ENCODE measurements around the gene PLAAT5.

Gene PLAAT5

DNA sequence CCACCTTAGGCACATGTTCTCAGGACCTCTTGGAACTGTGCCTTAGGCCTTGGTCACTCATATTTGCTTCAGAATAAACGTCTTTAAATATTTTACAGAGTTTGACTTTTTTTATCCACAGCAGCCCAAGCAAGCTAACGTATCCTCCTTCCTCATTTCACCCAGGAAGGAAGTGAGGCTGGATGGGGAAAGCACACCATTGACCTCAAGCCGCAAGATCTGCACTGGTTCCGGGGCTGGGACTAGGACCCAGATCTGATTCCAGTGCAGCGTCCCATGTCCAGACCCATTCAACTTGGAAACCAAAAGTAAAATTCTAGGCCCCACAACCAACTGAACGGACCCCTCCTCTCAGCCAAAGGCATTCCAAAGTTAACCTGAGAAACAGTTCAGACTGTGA is 12.5 kb upstream of the PLAAT5 start:
- Histone ChIP-seq H3K4me3 (ENCODE audit: low read depth, low read length) (no peak overlapping the region), H3K36me3 (ENCODE audit: control insufficient read depth, insufficient read depth, low read length) (peaks cover 3% of the 10 kb centered on the region; the same call in 1 of the 2 replicates), H3K9ac (ENCODE audit: low read length) (peak overlapping the region; percentile 6), H3K9me3 (ENCODE audit: control insufficient read depth, insufficient read depth, low read depth, low read length) (peaks cover 29% of the 10 kb centered on the region), H3K27ac (ENCODE audit: low read depth, low read length) (peak overlapping the region; percentile 13; the same call in 1 of the 2 replicates), H3K27me3 (ENCODE audit: control insufficient read depth, insufficient read depth, low read length) (no peaks in the 10 kb centered on the region), H3K4me1 (ENCODE audit: control insufficient read depth, insufficient read depth, low read length) (peaks cover 42% of the 10 kb centered on the region)

DNA sequence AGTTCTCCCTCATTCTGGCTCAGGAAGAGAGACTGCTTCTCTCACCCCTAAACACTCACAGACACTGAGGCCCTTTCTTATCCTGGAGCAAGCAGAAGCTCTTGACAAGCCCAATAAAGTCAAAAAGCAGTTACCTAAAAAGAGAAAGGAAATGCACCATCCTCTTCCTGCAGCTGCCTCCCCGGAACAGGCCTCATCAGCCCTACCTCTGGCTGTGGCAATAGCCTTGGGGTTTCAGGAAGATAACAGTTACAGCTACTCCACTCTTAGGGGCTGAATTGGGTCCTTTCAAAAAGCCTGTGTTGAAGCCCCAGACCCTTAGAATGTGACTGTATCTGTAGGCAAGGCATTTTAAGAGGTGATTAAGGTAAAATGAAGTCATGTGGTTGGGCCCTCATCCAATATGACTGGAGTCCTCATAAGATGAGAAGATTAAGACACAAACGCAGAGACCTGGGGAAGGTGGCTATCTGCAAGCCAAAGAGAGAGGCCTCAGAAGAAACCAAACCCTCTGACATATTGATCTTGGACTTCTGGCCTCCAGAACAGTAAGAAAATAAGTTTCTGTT is 11.4 kb upstream of the PLAAT5 start:
- peak overlapping the region; percentile 21 for H3K9ac ChIP-seq (ENCODE audit: low read length)
- H3K27ac ChIP-seq (ENCODE audit: low read depth, low read length), result peak overlapping the region; percentile 19; the same call in 1 of the 2 replicates
- peaks cover 39% of the 10 kb centered on the region for H3K4me1 ChIP-seq (ENCODE audit: control insufficient read depth, insufficient read depth, low read length)

DNA sequence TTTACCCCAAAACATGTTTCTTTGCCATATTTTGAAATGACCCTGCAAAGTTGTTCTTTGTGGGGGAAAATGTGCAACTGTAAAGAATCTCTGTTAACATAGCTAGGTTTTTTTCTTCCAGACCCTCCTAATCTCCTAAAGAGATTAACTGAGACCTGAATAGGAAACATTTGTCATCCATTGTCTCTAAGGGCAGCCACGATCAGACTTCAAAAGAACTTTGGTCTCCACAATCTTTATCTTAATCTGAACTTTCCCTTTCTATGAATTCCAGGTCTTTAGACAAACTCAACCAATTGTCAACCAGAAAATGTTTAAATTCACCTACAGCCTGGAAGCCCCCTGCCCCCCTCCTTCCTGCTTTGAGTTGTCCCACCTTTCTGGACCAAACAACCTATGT is 10.3 kb upstream of the PLAAT5 start:
- Histone ChIP-seq H3K9me3 (ENCODE audit: control insufficient read depth, insufficient read depth, low read depth, low read length) (peaks cover 42% of the 10 kb centered on the region), H3K36me3 (ENCODE audit: control insufficient read depth, insufficient read depth, low read length) (peaks cover 3% of the 10 kb centered on the region; the same call in 1 of the 2 replicates), H3K9ac (ENCODE audit: low read length) (no peak overlapping the region), H3K27me3 (ENCODE audit: control insufficient read depth, insufficient read depth, low read length) (no peaks in the 10 kb centered on the region), H3K4me3 (ENCODE audit: low read depth, low read length) (no peak overlapping the region), H3K27ac (ENCODE audit: low read depth, low read length) (no peak overlapping the region), H3K4me1 (ENCODE audit: control insufficient read depth, insufficient read depth, low read length) (peaks cover 28% of the 10 kb centered on the region)

More for the DNA sequence above, 11.4 kb upstream of the PLAAT5 start:
- H3K36me3 ChIP-seq (ENCODE audit: control insufficient read depth, insufficient read depth, low read length), result peaks cover 3% of the 10 kb centered on the region; the same call in 1 of the 2 replicates
- H3K27me3 ChIP-seq (ENCODE audit: control insufficient read depth, insufficient read depth, low read length), result no peaks in the 10 kb centered on the region
- H3K4me3 ChIP-seq (ENCODE audit: low read depth, low read length), result no peak overlapping the region
- H3K9me3 ChIP-seq (ENCODE audit: control insufficient read depth, insufficient read depth, low read depth, low read length), result peaks cover 37% of the 10 kb centered on the region

DNA sequence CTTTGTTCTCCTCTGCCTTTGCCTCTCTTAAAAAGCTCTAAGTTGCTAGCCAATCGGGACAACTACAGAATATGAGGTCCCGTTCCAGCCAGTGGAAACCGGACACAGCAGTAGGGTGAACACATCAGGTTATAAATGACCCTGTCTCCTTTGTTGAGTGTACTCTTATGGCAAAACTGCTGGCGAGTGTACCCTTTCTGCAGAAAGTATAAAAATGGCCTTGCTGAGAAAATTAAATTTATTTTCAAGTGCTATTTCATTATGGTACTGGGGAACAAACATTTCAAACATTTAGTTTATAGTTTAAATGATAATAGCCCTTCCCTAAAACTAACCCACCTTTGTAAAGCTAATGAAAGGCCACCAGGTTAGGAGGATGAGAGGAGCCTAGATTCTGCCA is 8.9 kb upstream of the PLAAT5 start:
- H3K9me3 ChIP-seq (ENCODE audit: control insufficient read depth, insufficient read depth, low read depth, low read length), result peaks cover 45% of the 10 kb centered on the region
- peaks cover 3% of the 10 kb centered on the region; the same call in 1 of the 2 replicates for H3K36me3 ChIP-seq (ENCODE audit: control insufficient read depth, insufficient read depth, low read length)
- no peak overlapping the region for H3K27ac ChIP-seq (ENCODE audit: low read depth, low read length)
- H3K27me3 ChIP-seq (ENCODE audit: control insufficient read depth, insufficient read depth, low read length), result no peaks in the 10 kb centered on the region
- H3K4me3 ChIP-seq (ENCODE audit: low read depth, low read length), result no peak overlapping the region
- peaks cover 15% of the 10 kb centered on the region for H3K4me1 ChIP-seq (ENCODE audit: control insufficient read depth, insufficient read depth, low read length)
- no peak overlapping the region for H3K9ac ChIP-seq (ENCODE audit: low read length)

DNA sequence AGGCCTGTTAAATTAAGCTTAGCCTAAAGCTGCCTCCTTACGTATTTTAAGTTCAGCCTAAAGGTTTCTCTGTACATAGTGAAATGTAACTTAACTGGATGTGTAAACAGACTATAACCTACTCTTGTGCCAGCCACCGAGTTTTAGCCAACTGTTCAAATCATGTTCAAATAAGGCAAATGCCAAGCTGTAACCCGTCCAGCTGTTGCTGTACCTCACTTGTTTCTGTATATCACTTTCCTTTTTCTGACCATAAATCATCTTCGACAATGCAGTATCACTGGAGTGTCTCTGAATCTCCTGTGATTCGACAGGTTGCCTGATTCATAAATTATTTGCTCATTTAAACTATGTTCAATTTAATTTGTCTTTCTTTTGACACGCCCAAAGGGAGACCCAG is 4.0 kb upstream of the PLAAT5 start:
- Histone ChIP-seq H3K4me3 (ENCODE audit: low read depth, low read length) (no peak overlapping the region), H3K27ac (ENCODE audit: low read depth, low read length) (no peak overlapping the region), H3K36me3 (ENCODE audit: control insufficient read depth, insufficient read depth, low read length) (no peaks in the 10 kb centered on the region), H3K4me1 (ENCODE audit: control insufficient read depth, insufficient read depth, low read length) (peaks cover 7% of the 10 kb centered on the region; the same call in 1 of the 2 replicates), H3K27me3 (ENCODE audit: control insufficient read depth, insufficient read depth, low read length) (no peaks in the 10 kb centered on the region), H3K9ac (ENCODE audit: low read length) (no peak overlapping the region), H3K9me3 (ENCODE audit: control insufficient read depth, insufficient read depth, low read depth, low read length) (peaks cover 41% of the 10 kb centered on the region)

DNA sequence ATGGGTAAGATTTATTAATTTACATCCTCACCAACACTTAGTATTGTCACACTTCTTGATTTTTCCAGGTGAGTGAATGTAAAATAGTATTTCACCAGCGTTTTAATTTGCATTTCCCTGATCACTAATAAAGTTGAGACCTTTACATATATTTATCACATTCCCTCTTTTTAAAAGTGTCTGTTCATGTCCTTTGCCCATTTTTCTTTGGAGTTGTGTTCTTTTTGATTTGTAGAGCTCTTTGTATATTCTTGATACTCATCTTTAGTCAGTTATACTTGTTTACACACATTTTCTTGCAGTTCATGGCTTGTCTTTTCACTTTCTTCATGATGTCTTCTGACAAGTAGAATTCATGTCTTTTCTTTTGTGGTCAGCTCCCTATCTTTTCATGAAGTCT is 2.2 kb upstream of the PLAAT5 start:
- no peaks in the 10 kb centered on the region for H3K27me3 ChIP-seq (ENCODE audit: control insufficient read depth, insufficient read depth, low read length)
- no peak overlapping the region for H3K27ac ChIP-seq (ENCODE audit: low read depth, low read length)
- no peaks in the 10 kb centered on the region for H3K36me3 ChIP-seq (ENCODE audit: control insufficient read depth, insufficient read depth, low read length)
- H3K4me3 ChIP-seq (ENCODE audit: low read depth, low read length), result no peak overlapping the region
- peaks cover 21% of the 10 kb centered on the region; the same call in 1 of the 2 replicates for H3K4me1 ChIP-seq (ENCODE audit: control insufficient read depth, insufficient read depth, low read length)
- H3K9ac ChIP-seq (ENCODE audit: low read length), result no peak overlapping the region
- peaks cover 26% of the 10 kb centered on the region for H3K9me3 ChIP-seq (ENCODE audit: control insufficient read depth, insufficient read depth, low read depth, low read length)

DNA sequence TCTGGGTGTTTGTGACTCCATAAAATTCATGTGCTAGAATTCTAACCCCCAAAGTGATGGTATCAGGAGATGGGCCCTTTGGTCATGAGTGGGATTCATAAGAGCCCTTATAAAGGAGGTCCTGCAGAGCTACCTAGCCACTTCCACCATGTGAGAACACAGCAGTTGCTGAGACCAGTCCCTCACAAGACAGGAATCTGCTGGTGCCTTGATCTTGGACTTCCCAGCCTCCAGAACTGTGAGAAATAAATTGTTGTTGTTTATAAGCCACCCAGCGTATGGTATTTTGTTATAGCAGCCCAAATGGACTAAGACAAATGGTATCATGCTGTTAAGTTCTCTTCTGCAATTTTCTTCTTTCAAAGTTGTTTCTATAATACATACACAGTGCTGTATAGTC is 1.5 kb upstream of the PLAAT5 start:
- Histone ChIP-seq H3K27me3 (ENCODE audit: control insufficient read depth, insufficient read depth, low read length) (no peaks in the 10 kb centered on the region), H3K27ac (ENCODE audit: low read depth, low read length) (no peak overlapping the region), H3K36me3 (ENCODE audit: control insufficient read depth, insufficient read depth, low read length) (no peaks in the 10 kb centered on the region), H3K4me1 (ENCODE audit: control insufficient read depth, insufficient read depth, low read length) (peaks cover 21% of the 10 kb centered on the region; the same call in 1 of the 2 replicates), H3K9ac (ENCODE audit: low read length) (no peak overlapping the region), H3K4me3 (ENCODE audit: low read depth, low read length) (0 out of 2 replicates have a peak overlapping the region, but pooled peaks have one; percentile 71), H3K9me3 (ENCODE audit: control insufficient read depth, insufficient read depth, low read depth, low read length) (peaks cover 23% of the 10 kb centered on the region)

DNA sequence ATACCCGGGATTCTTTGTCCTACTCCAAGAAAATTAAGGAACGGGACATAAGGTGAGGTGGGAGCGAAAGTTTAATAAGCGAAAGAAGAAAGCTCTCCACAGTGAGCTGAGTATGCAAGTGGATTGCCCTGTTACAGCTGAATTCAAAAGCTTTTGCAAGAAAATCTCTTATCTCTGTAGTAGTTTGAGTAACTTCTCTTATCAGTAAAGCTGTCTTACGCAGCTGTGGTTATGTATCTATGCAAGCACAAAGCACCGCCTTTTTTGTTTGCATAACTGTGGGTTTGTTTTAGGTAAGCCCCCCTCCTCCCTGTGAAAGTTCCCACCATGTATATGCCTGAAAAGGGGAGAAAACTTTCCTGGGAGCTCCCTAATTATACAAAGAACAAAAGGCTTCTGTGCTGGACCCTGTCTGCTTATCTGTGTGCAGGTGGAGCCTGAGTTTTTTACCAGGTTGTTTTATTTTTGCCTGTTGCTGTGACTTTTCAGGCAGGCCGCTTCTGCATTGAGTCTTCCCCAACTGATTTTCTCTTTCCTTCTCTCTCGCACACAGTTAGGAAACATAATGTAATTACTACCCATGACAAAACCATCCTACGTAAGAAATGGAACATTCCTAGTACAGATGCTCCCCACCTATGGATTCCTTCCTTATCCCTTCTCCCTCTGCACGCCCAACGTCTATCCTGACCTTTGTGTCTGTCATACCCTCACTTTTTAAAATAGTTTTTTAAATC is 837 bp upstream of the PLAAT5 start:
- Histone ChIP-seq H3K27ac (ENCODE audit: low read depth, low read length) (peak overlapping the region; percentile 78; the same call in 1 of the 2 replicates), H3K36me3 (ENCODE audit: control insufficient read depth, insufficient read depth, low read length) (no peaks in the 10 kb centered on the region), H3K27me3 (ENCODE audit: control insufficient read depth, insufficient read depth, low read length) (no peaks in the 10 kb centered on the region), H3K4me1 (ENCODE audit: control insufficient read depth, insufficient read depth, low read length) (peaks cover 21% of the 10 kb centered on the region; the same call in 1 of the 2 replicates), H3K9me3 (ENCODE audit: control insufficient read depth, insufficient read depth, low read depth, low read length) (peaks cover 17% of the 10 kb centered on the region), H3K4me3 (ENCODE audit: low read depth, low read length) (peak overlapping the region; percentile 71), H3K9ac (ENCODE audit: low read length) (peak overlapping the region; percentile 79)

DNA sequence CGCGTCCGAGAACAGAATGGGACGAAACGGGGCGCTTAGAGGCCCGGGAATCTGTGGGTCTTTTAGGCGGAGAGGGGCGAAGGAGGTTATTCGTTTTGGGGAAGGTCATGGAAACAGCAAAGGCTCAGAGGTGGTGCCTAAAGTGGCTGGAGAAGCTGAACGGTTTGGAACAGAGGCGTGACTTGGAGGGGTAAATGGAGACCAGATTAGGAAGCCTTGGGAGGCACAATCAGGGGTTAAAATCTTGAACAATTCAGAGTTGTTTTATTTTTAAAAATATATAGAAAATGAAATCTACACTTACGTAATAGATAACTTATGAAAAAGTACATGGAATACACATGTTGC is 247 bp upstream of the PLAAT5 start:
- peaks cover 21% of the 10 kb centered on the region; the same call in 1 of the 2 replicates for H3K4me1 ChIP-seq (ENCODE audit: control insufficient read depth, insufficient read depth, low read length)
- peaks cover 20% of the 10 kb centered on the region for H3K9me3 ChIP-seq (ENCODE audit: control insufficient read depth, insufficient read depth, low read depth, low read length)
- H3K27me3 ChIP-seq (ENCODE audit: control insufficient read depth, insufficient read depth, low read length), result no peaks in the 10 kb centered on the region
- peak overlapping the region; percentile 71 for H3K4me3 ChIP-seq (ENCODE audit: low read depth, low read length)
- peaks cover 4% of the 10 kb centered on the region; the same call in 1 of the 2 replicates for H3K36me3 ChIP-seq (ENCODE audit: control insufficient read depth, insufficient read depth, low read length)
- peak overlapping the region; percentile 79 for H3K9ac ChIP-seq (ENCODE audit: low read length)
- H3K27ac ChIP-seq (ENCODE audit: low read depth, low read length), result peak overlapping the region; percentile 78

DNA sequence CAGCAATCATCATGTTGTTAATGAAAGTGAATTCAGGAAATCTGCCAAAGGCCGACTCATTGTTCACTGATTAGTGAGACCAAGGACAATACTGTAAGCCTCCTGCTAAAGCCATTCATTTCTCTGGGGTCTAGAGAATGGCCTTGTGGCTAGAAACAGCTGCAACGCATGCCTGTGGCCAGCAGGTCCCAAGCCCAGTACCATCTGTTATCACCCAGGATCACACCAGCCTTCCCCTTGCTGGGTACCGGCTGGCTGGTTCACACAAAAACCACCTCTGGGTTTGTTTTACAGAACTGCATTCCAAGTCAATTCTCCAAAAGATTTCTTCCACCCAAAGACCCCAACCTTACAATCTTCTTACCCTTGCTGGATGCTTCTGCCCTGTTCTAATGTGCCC is 1.1 kb downstream of the PLAAT5 start:
- peaks cover 21% of the 10 kb centered on the region; the same call in 1 of the 2 replicates for H3K4me1 ChIP-seq (ENCODE audit: control insufficient read depth, insufficient read depth, low read length)
- H3K9me3 ChIP-seq (ENCODE audit: control insufficient read depth, insufficient read depth, low read depth, low read length), result peaks cover 31% of the 10 kb centered on the region
- H3K9ac ChIP-seq (ENCODE audit: low read length), result peak overlapping the region; percentile 79
- peak overlapping the region; percentile 78; the same call in 1 of the 2 replicates for H3K27ac ChIP-seq (ENCODE audit: low read depth, low read length)
- no peaks in the 10 kb centered on the region for H3K27me3 ChIP-seq (ENCODE audit: control insufficient read depth, insufficient read depth, low read length)
- H3K4me3 ChIP-seq (ENCODE audit: low read depth, low read length), result peak overlapping the region; percentile 71
- peaks cover 9% of the 10 kb centered on the region for H3K36me3 ChIP-seq (ENCODE audit: control insufficient read depth, insufficient read depth, low read length)

DNA sequence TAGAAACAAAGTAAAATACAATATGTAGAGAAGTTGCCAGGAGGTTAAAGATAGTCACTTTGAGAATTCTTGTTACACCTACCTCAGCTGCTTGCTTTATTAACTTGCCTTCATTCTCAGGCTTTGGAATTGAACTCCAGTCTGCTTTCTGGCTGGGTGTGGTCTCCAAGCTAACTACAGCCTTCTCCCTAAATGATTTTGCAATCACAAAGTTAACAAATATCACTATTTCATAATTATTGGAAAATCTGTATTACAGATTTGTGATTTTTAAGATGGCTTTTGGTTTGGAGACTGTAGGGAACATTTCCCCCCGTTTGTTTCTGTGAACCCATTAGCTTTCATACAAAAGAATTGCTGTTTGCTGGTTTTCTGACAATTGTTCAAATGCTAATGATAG is 2.2 kb downstream of the PLAAT5 start:
- Histone ChIP-seq H3K9ac (ENCODE audit: low read length) (no peak overlapping the region), H3K4me1 (ENCODE audit: control insufficient read depth, insufficient read depth, low read length) (peaks cover 21% of the 10 kb centered on the region; the same call in 1 of the 2 replicates), H3K36me3 (ENCODE audit: control insufficient read depth, insufficient read depth, low read length) (peaks cover 9% of the 10 kb centered on the region), H3K9me3 (ENCODE audit: control insufficient read depth, insufficient read depth, low read depth, low read length) (peaks cover 36% of the 10 kb centered on the region), H3K27ac (ENCODE audit: low read depth, low read length) (peak overlapping the region; percentile 18; the same call in 1 of the 2 replicates), H3K4me3 (ENCODE audit: low read depth, low read length) (peak overlapping the region; percentile 5; the same call in 1 of the 2 replicates), H3K27me3 (ENCODE audit: control insufficient read depth, insufficient read depth, low read length) (no peaks in the 10 kb centered on the region)
